HCT116 (cell line): ENCODE measurements around the gene TMC8.

Experiments
- CTCF ChIP-seq, 3 experiments: fragments of 200-600 bp in 1 of 3; sonication (generic) in 1 of 3; IDR thresholded peaks in 2 of 3; conservative IDR thresholded peaks in 1 of 3; 2 replicates each; pipeline ENCODE4 v1.5.1; 2012 to 2017; ENCODE audit warnings: low read depth in 2 of 3, low read length in 2 of 3, antibody characterized with exemption in 1 of 3, borderline replicate concordance in 1 of 3, control low read depth in 1 of 3, mild to moderate bottlenecking in 1 of 3, mixed read lengths in 1 of 3, mixed run types in 1 of 3, moderate library complexity in 1 of 3; ENCODE audit not compliant: insufficient read depth in 1 of 3
- ELF1 ChIP-seq: IDR thresholded peaks from 2 replicates; pipeline ENCODE4 v1.6.1; 2012; ENCODE audit warnings: low read depth, borderline replicate concordance
- EZH2 ChIP-seq: fragments of 200-600 bp; sonication (generic); IDR thresholded peaks from 2 replicates; pipeline ENCODE4 v1.6.1; 2017; ENCODE audit warnings: antibody characterized with exemption, mixed run types
- EZH2phosphoT487 ChIP-seq: fragments of 200-600 bp; IDR thresholded peaks from 2 replicates; pipeline ENCODE4 v1.6.1; 2018; ENCODE audit warnings: antibody characterized with exemption, borderline replicate concordance
- MAX ChIP-seq: IDR thresholded peaks from 2 replicates; pipeline ENCODE4 v1.6.1; 2012
- POLR2A ChIP-seq: IDR thresholded peaks from 2 replicates; pipeline ENCODE4 v1.7.0; 2011; ENCODE audit warnings: borderline replicate concordance; ENCODE audit not compliant: insufficient read depth, insufficient read length; ENCODE audit errors: extremely low read depth
- POLR2AphosphoS5 ChIP-seq: IDR thresholded peaks from 2 replicates; pipeline ENCODE4 v1.6.1; 2011; ENCODE audit warnings: mild to moderate bottlenecking, low read depth, low read length, moderate library complexity
- RAD21 ChIP-seq: IDR thresholded peaks from 2 replicates; pipeline ENCODE4 v1.6.1; 2012; ENCODE audit warnings: low read depth, mild to moderate bottlenecking
- REST ChIP-seq: IDR thresholded peaks from 2 replicates; pipeline ENCODE4 v1.6.1; 2012; ENCODE audit warnings: low read depth
- SP1 ChIP-seq: IDR thresholded peaks from 2 replicates; pipeline ENCODE4 v1.6.1; 2012; ENCODE audit warnings: low read depth
- YY1 ChIP-seq: IDR thresholded peaks from 2 replicates; pipeline ENCODE4 v1.6.1; 2011; ENCODE audit warnings: low read length, low read depth, moderate library complexity, mild to moderate bottlenecking; ENCODE audit not compliant: insufficient replicate concordance; ENCODE audit errors: extremely low read depth

DNA sequence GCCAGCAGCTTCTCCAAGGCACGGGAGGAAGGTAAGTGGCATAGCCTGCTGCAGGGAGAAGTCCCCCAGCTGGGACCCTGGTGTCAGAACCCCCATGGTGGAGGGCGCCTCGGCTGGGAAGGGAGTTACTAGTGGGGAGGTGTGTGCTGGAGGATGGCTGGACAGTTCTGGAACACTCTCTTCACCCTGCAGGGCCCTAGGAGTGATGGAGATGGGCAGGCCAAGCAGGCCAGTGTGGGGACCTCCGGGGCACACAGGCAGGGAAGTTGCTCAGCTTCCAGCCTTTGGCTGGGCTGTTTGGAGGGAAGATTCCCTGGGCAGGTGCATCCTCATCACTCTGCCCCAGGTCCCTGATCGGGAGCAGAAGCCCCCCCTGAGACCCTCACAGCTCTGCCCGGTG lies 16.3 kb downstream of the TMC8 start:
- TF ChIP-seq EZH2phosphoT487 (no peak), CTCF (IDR thresholded peaks at IDR 0.05 in 2 of 3, conservative IDR thresholded peaks at IDR 0.05 in 1 of 3; ENCODE audit: borderline replicate concordance in 1 of 3, insufficient read depth in 1 of 3, low read depth in 2 of 3, low read length in 2 of 3) (no peak), POLR2AphosphoS5 (no peak), EZH2 (no peak), POLR2A (no peak), RAD21 (no peak), ELF1 (no peak), REST (no peak), SP1 (no peak), YY1 (no peak), MAX (no peak)
